ENCODE data around the gene ZNF385B. TPM values are rescaled to one million over a fixed set of nuclear protein-coding genes. Genes with fewer than 3 reads are reported as not detected.

Gene ZNF385B
- total and polyA plus RNA-seq, 9 of the 15 experiments (the other 6 are each of a cell fraction or from before 2014, with no cell fraction given) = 0.50 TPM; not detected in 8

- POLR2A ChIA-PET = no interaction called here
- H3K36me3 ChIP-seq (ENCODE audit: control insufficient read depth, insufficient read depth, low read length) = no peaks in the 10 kb centered on the region
- CTCF ChIA-PET (ENCODE audit: low intra/inter-chr PET ratio) = no interaction called here
- no TSS peak for BruUV-seq (replicated peaks)
- in situ Hi-C loops (cut with MboI) = no loop called here
- H3K9me3 ChIP-seq (replicated peaks; ENCODE audit: control insufficient read depth, insufficient read depth, low read depth, low read length) = no peaks in the 10 kb centered on the region
- H3K4me1 ChIP-seq (replicated peaks in 1 of 2; ENCODE audit: control insufficient read depth in 2 of 2, insufficient read depth in 2 of 2, low read length in 2 of 2) = no peaks in the 10 kb centered on the region
- no peak for DNase-seq (ENCODE audit: extremely low read depth in 1 of 4, low spot score in 3 of 4)
- H3K4me3 ChIP-seq = no peak overlapping the region
- no peaks in the 10 kb centered on the region for H4K20me1 ChIP-seq (replicated peaks; ENCODE audit: control insufficient read depth, insufficient read depth, low read length)
- intact Hi-C loops (cut with micrococcal nuclease) = no loop called here
- no peak overlapping the region for H3K27ac ChIP-seq (ENCODE audit: extremely low read depth, low read depth, low read length)
- no peaks in the 10 kb centered on the region for H3K9me1 ChIP-seq (ENCODE audit: control insufficient read depth, insufficient read depth, low read length)
- H3K79me2 ChIP-seq (ENCODE audit: control insufficient read depth, insufficient read depth, low read length) = no peaks in the 10 kb centered on the region
- H3K4me2 ChIP-seq (ENCODE audit: insufficient read depth, low read length) = no peak overlapping the region
- H2AFZ ChIP-seq (ENCODE audit: low read depth, low read length) = no peak overlapping the region
- no peak for FAIRE-seq
- no peak for TF ChIP-seq YY1 (IDR thresholded peaks at IDR 0.05; ENCODE audit: borderline replicate concordance in 1 of 3, control insufficient read depth in 1 of 3, extremely low read depth in 1 of 3, insufficient read depth in 3 of 3, insufficient read length in 1 of 3, insufficient replicate concordance in 2 of 3, low read depth in 1 of 3, low read length in 2 of 3)
- no peak for TF ChIP-seq SIN3B (IDR thresholded peaks at IDR 0.05; ENCODE audit: low read depth)
- no peak for TF ChIP-seq RFX7 (CRISPR knock-in tag; IDR thresholded peaks at IDR 0.05)
- no peak for TF ChIP-seq MEIS2 (IDR thresholded peaks at IDR 0.05; ENCODE audit: partially characterized antibody)
- no peak for TF ChIP-seq NCOR1 (IDR thresholded peaks at IDR 0.05)
- 3% methylated on average over 4 of the region's 4 CpGs for WGBS (ENCODE audit: insufficient coverage, low coverage, missing lambda C conversion rate)
- no peak for ATAC-seq
- H3K9ac ChIP-seq (ENCODE audit: insufficient read depth in 1 of 2, low read depth in 2 of 2, low read length in 2 of 2) = no peak overlapping the region
- H3K27me3 ChIP-seq (ENCODE audit: control insufficient read depth in 2 of 2, insufficient read depth in 2 of 2, low read length in 2 of 2) = no peaks in the 10 kb centered on the region; a peak in 1 of 5 replicates
Observed at GRCh38 chr2:179711375-179711774, 150.0 kb downstream of the ZNF385B start.

- no peaks in the 10 kb centered on the region for H3K36me3 ChIP-seq (ENCODE audit: control insufficient read depth, insufficient read depth, low read length)
- H3K9ac ChIP-seq (ENCODE audit: insufficient read depth in 1 of 2, low read depth in 2 of 2, low read length in 2 of 2) = no peak overlapping the region
- WGBS (ENCODE audit: insufficient coverage, low coverage, missing lambda C conversion rate) = 0% methylated on average over 1 of the region's 1 CpG
- H3K27me3 ChIP-seq (ENCODE audit: control insufficient read depth in 2 of 2, insufficient read depth in 2 of 2, low read length in 2 of 2) = no peaks in the 10 kb centered on the region
- H4K20me1 ChIP-seq (replicated peaks; ENCODE audit: control insufficient read depth, insufficient read depth, low read length) = no peaks in the 10 kb centered on the region
- no peak overlapping the region for H2AFZ ChIP-seq (ENCODE audit: low read depth, low read length)
- no peaks in the 10 kb centered on the region for H3K9me1 ChIP-seq (ENCODE audit: control insufficient read depth, insufficient read depth, low read length)
- H3K9me3 ChIP-seq (replicated peaks; ENCODE audit: control insufficient read depth, insufficient read depth, low read depth, low read length) = no peaks in the 10 kb centered on the region
- ATAC-seq (no peak), FAIRE-seq (no peak), DNase-seq (ENCODE audit: extremely low read depth in 1 of 4, low spot score in 3 of 4) (no peak)
- no peaks in the 10 kb centered on the region for H3K79me2 ChIP-seq (ENCODE audit: control insufficient read depth, insufficient read depth, low read length)
- intact Hi-C loops (cut with micrococcal nuclease) (no loop called here), in situ Hi-C loops (cut with MboI) (no loop called here)
- H3K4me2 ChIP-seq (ENCODE audit: insufficient read depth, low read length) = no peak overlapping the region
- no TSS peak for BruUV-seq (replicated peaks)
- H3K27ac ChIP-seq (ENCODE audit: extremely low read depth, low read depth, low read length) = no peak overlapping the region
- ChIA-PET CTCF (ENCODE audit: low intra/inter-chr PET ratio) (no interaction called here), POLR2A (no interaction called here)
- H3K4me3 ChIP-seq = no peak overlapping the region
- no peaks in the 10 kb centered on the region for H3K4me1 ChIP-seq (replicated peaks in 1 of 2; ENCODE audit: control insufficient read depth in 2 of 2, insufficient read depth in 2 of 2, low read length in 2 of 2)
Observed at GRCh38 chr2:179703702-179704101, 157.7 kb downstream of the ZNF385B start.
